ENCODE measurements around the gene TOP1. TPM values are rescaled to one million over a fixed set of nuclear protein-coding genes. Genes with fewer than 3 reads are reported as not detected.
A peak's percentile ranks its signal among the peaks of the same experiment; 100 is the strongest.

The TOP1 gene
- total RNA-seq, 1 donor from 2014 or later, result 62.7 TPM

DNA sequence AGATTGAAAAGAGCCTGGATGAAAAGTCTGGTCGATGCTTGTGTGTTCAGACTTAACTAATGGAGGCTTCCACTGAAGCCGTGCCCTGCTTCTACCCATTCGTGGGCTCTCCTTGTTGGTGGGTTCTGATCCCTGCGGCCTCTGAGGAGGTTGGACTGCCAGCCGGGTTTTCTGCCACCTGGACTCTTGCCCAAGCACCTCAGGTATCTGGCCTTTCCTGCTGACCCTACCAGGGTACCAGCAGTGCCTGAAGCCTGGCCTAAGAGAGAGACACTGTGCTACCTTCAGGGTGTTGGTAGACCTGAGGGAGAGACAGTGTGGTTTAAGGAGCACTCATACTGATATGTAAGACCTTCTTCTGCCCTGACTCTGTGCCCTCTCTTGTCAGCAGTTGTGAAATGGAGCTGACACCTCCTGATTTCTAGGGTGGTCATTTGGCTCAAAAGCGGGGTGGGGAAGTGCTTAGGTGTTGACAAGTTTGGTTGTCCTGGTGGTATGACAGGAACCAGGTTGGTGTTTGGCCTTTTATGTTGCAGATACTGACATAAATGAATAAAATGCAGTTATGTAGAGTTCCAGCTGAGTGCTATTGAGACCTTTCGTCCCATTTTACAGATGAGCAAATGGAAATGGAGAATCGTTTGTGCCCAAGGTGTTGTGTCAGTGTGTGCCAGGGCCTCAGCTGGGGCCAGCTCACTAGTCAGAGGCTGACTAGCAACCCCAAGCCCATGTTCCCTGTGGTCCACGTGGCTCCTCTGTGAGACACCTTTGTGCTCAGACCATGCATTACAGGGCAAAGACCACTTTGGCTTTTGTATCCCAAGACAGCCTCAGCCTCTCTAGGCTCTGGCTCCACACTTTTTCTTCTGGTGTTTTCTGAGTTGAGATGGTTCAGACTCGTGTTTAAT, 111.9 kb downstream of the TOP1 start:
- ChIA-PET CTCF (interaction anchor here (1.0 to 3.6 kb wide), 3 partner anchors 32 to 270 kb away, joined by 3 to 14 read pairs (median 13); no protein-coding TSS in a partner anchor), POLR2A (interaction anchor here (1.2 kb wide), 1 partner anchor 10 kb away, joined by 4 read pairs; no protein-coding TSS in a partner anchor)
- H3K27ac Mint-ChIP-seq, result peak overlapping the region; percentile 78
- H3K36me3 Mint-ChIP-seq (ENCODE audit: low read depth), result no peaks in the 10 kb centered on the region
- peaks cover 76% of the 10 kb centered on the region for H3K4me1 Mint-ChIP-seq
- TF ChIP-seq CTCF (IDR thresholded peaks at IDR 0.05), result no peak
- H3K4me3 Mint-ChIP-seq, result peak overlapping the region; percentile 15
- no peaks in the 10 kb centered on the region for H3K27me3 Mint-ChIP-seq
- no peaks in the 10 kb centered on the region for H3K9me3 Mint-ChIP-seq
- intact Hi-C loops (cut with micrococcal nuclease), result loop anchor here (1.0 kb wide), 1 partner anchor 17 kb away; no protein-coding TSS in a partner anchor
- no peak for ATAC-seq (ENCODE audit: low read depth)
- DNase-seq, result no peak

- no peaks in the 10 kb centered on the region for H3K36me3 Mint-ChIP-seq (ENCODE audit: low read depth)
- intact Hi-C loops (cut with micrococcal nuclease), result loop anchor here (1.0 kb wide), 1 partner anchor 16 kb away; no protein-coding TSS in a partner anchor
- no peak for ATAC-seq (ENCODE audit: low read depth)
Measured at GRCh38 chr20:41141153-41141815, 112.7 kb downstream of the TOP1 start.

GRCh38 chr20:41142245-41142644, 113.6 kb downstream of the TOP1 start:
- no peaks in the 10 kb centered on the region for H3K27me3 Mint-ChIP-seq
- ATAC-seq (ENCODE audit: low read depth) (no peak), DNase-seq (no peak)
- peaks cover 81% of the 10 kb centered on the region for H3K4me1 Mint-ChIP-seq
- TF ChIP-seq CTCF (IDR thresholded peaks at IDR 0.05), result no peak
- intact Hi-C loops (cut with micrococcal nuclease), result no loop called here
- H3K27ac Mint-ChIP-seq, result no peak overlapping the region
- ChIA-PET POLR2A (interaction anchor here (0.9 to 1.7 kb wide), 2 partner anchors 10 to 15 kb away, joined by 3 read pairs; no protein-coding TSS in a partner anchor), CTCF (interaction anchor here (3.6 kb wide), 1 partner anchor 31 kb away, joined by 14 read pairs; no protein-coding TSS in a partner anchor)
- no peak overlapping the region for H3K4me3 Mint-ChIP-seq
- no peaks in the 10 kb centered on the region for H3K36me3 Mint-ChIP-seq (ENCODE audit: low read depth)
- no peaks in the 10 kb centered on the region for H3K9me3 Mint-ChIP-seq

More at GRCh38 chr20:41141153-41141815, 112.7 kb downstream of the TOP1 start:
- Mint-ChIP-seq H3K27ac (peak overlapping the region; percentile 78), H3K27me3 (no peaks in the 10 kb centered on the region), H3K4me3 (peak overlapping the region; percentile 15), H3K9me3 (no peaks in the 10 kb centered on the region), H3K4me1 (peaks cover 77% of the 10 kb centered on the region)
- POLR2A ChIA-PET, result interaction anchor here (1.2 to 1.7 kb wide), 2 partner anchors 9 to 11 kb away, joined by 3 to 4 read pairs; no protein-coding TSS in a partner anchor
- no peak for TF ChIP-seq CTCF (IDR thresholded peaks at IDR 0.05)
- DNase-seq, result no peak
- CTCF ChIA-PET, result interaction anchor here (1.0 to 3.6 kb wide), 2 partner anchors 31 to 269 kb away, joined by 3 to 14 read pairs; no protein-coding TSS in a partner anchor

- peaks cover 84% of the 10 kb centered on the region for H3K4me1 Mint-ChIP-seq
- H3K27ac Mint-ChIP-seq, result peak overlapping the region; percentile 9
- no peaks in the 10 kb centered on the region for H3K36me3 Mint-ChIP-seq (ENCODE audit: low read depth)
- no peaks in the 10 kb centered on the region for H3K27me3 Mint-ChIP-seq
- POLR2A ChIA-PET, result interaction anchor here (0.9 kb wide), 1 partner anchor 14 kb away, joined by 3 read pairs; no protein-coding TSS in a partner anchor
- intact Hi-C loops (cut with micrococcal nuclease), result no loop called here
- no peak for DNase-seq
- TF ChIP-seq CTCF (IDR thresholded peaks at IDR 0.05), result no peak
- ATAC-seq (ENCODE audit: low read depth), result peak; percentile 25
- no peak overlapping the region for H3K4me3 Mint-ChIP-seq
- CTCF ChIA-PET, result interaction anchor here (1.2 to 3.6 kb wide), 4 partner anchors 8 to 197 kb away, joined by 3 to 14 read pairs (median 5); no protein-coding TSS in a partner anchor
- H3K9me3 Mint-ChIP-seq, result no peaks in the 10 kb centered on the region
Measured at GRCh38 chr20:41142919-41143318, 114.3 kb downstream of the TOP1 start.

Data from activated B cell treated with CpG ODN at 0.5 μM for 24 hours (primary cell).